ENCODE measurements around the gene SH3RF1.
A peak's percentile ranks its signal among the peaks of the same experiment; 100 is the strongest.

Gene SH3RF1

GRCh38 chr4:169070071-169070894 lies 200.5 kb downstream of the SH3RF1 start:
- Histone ChIP-seq H3K27me3 (ENCODE audit: control insufficient read depth in 5 of 5, insufficient read depth in 4 of 5, low read length in 5 of 5) (no peaks in the 10 kb centered on the region), H3K4me1 (ENCODE audit: control insufficient read depth in 5 of 5, insufficient read depth in 5 of 5, low read length in 5 of 5) (peaks cover 0 to 18% (median 17%) of the 10 kb centered on the region in 5 donors), H3K36me3 (ENCODE audit: control insufficient read depth in 5 of 5, insufficient read depth in 5 of 5, low read length in 5 of 5) (no peaks in the 10 kb centered on the region), H3K9me3 (ENCODE audit: control insufficient read depth in 5 of 5, low read length in 5 of 5) (no peaks in the 10 kb centered on the region), H3K27ac (ENCODE audit: low read depth, low read length) (peak overlapping the region; percentile 35), H3K9ac (ENCODE audit: low read length in 5 of 5) (no peak overlapping the region), H3K4me3 (ENCODE audit: low read depth in 1 of 5, low read length in 5 of 5) (no peak overlapping the region)

DNA sequence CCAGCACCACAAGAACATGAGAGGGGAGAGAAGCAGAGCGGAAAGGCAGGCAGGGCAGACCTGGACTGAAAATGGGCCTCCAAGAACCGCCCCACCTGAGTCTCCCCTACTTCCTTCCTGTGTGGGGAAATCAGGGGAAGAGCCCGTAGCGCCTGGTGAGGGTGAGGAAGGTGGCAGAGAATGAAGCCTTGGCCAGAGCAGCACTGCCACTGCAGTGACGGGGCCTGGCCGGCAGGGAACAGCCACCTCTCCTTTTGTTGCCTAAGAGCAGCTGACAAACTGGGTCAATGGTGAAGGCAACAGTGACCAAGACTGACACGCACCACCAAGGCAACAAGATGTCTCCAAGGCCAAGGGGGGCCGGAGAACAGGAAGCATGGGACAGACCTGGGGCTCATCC lies 202.3 kb downstream of the SH3RF1 start:
- Histone ChIP-seq H3K27me3 (ENCODE audit: control insufficient read depth in 5 of 5, insufficient read depth in 4 of 5, low read length in 5 of 5) (no peaks in the 10 kb centered on the region), H3K4me1 (ENCODE audit: control insufficient read depth in 5 of 5, insufficient read depth in 5 of 5, low read length in 5 of 5) (peaks cover 3 to 30% (median 18%) of the 10 kb centered on the region in 5 donors), H3K27ac (ENCODE audit: low read depth, low read length) (peak overlapping the region; percentile 46), H3K9ac (ENCODE audit: low read length in 5 of 5) (no peak overlapping the region), H3K36me3 (ENCODE audit: control insufficient read depth in 5 of 5, insufficient read depth in 5 of 5, low read length in 5 of 5) (no peaks in the 10 kb centered on the region), H3K9me3 (ENCODE audit: control insufficient read depth in 5 of 5, low read length in 5 of 5) (no peaks in the 10 kb centered on the region), H3K4me3 (ENCODE audit: low read depth in 1 of 5, low read length in 5 of 5) (no peak overlapping the region)

DNA sequence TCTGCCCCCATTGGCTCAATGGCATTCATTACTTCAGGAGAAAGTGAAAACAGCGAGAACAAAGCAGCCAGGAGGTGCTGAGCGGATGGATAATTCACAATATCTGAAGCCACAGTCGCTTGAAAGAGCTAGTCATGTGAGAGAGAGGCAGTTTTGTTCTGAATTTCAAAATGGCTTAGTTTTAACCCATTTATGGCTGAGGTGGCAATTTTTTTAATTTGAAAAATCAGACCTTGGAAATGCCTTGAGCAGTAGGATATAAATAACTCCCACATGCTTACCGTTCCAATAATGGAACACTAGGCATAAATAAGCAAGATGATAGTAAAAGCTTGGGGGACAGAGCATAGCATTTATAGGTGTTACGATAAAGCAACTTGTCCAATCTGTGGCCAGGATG lies 203.8 kb downstream of the SH3RF1 start:
- no peaks in the 10 kb centered on the region for H3K36me3 ChIP-seq (ENCODE audit: control insufficient read depth in 5 of 5, insufficient read depth in 5 of 5, low read length in 5 of 5)
- peaks cover 5 to 40% (median 29%) of the 10 kb centered on the region in 5 donors for H3K4me1 ChIP-seq (ENCODE audit: control insufficient read depth in 5 of 5, insufficient read depth in 5 of 5, low read length in 5 of 5)
- H3K4me3 ChIP-seq (ENCODE audit: low read depth in 1 of 5, low read length in 5 of 5): no peak overlapping the region
- H3K27me3 ChIP-seq (ENCODE audit: control insufficient read depth in 5 of 5, insufficient read depth in 4 of 5, low read length in 5 of 5): no peaks in the 10 kb centered on the region
- H3K9me3 ChIP-seq (ENCODE audit: control insufficient read depth in 5 of 5, low read length in 5 of 5): no peaks in the 10 kb centered on the region
- H3K9ac ChIP-seq (ENCODE audit: low read length in 5 of 5): no peak overlapping the region
- no peak overlapping the region for H3K27ac ChIP-seq (ENCODE audit: low read depth, low read length)

DNA sequence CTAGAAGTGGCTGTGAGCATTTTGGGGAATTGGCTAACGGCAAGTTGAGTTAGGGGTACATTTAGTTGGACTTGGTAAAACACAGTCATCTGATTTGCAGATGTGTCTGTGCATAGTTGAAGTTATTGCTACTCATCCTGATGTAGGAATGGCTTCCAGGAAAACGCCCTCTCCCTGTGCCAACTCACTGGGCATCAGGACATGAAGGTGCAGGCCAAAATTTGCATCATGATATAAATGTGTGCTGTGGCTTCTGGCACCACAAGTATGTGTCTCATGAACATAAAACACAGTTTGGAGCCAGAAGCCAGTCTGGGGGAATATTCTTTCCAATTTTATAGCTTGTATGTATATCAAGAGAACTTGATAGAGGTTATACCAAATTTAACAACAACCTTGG lies 206.5 kb downstream of the SH3RF1 start:
- Histone ChIP-seq H3K36me3 (ENCODE audit: control insufficient read depth in 5 of 5, insufficient read depth in 5 of 5, low read length in 5 of 5) (no peaks in the 10 kb centered on the region), H3K4me3 (ENCODE audit: low read depth in 1 of 5, low read length in 5 of 5) (no peak overlapping the region), H3K4me1 (ENCODE audit: control insufficient read depth in 5 of 5, insufficient read depth in 5 of 5, low read length in 5 of 5) (peaks cover 9 to 49% (median 37%) of the 10 kb centered on the region in 5 donors), H3K9ac (ENCODE audit: low read length in 5 of 5) (no peak overlapping the region), H3K27ac (ENCODE audit: low read depth, low read length) (peak overlapping the region; percentile 71), H3K27me3 (ENCODE audit: control insufficient read depth in 5 of 5, insufficient read depth in 4 of 5, low read length in 5 of 5) (no peaks in the 10 kb centered on the region), H3K9me3 (ENCODE audit: control insufficient read depth in 5 of 5, low read length in 5 of 5) (no peaks in the 10 kb centered on the region)

DNA sequence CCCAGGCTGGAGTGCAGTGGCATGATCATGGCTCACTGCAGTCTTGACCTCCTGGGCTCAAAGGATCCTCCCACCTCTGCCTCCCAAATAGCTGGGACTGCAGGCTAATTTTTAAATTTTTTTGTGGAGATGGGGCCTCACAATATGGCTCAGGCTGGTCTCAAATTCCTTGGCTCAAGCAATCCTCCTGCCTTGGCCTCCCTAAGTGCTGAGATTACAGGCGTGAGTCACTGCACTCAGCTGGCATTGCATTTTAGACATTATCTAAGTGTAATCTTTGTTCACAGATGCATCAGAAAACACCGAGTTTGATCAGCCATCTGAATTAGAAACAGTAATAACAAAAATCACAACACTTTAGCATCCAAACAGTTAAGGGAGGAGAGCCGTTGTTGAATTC lies 207.3 kb downstream of the SH3RF1 start:
- Histone ChIP-seq H3K36me3 (ENCODE audit: control insufficient read depth in 5 of 5, insufficient read depth in 5 of 5, low read length in 5 of 5) (no peaks in the 10 kb centered on the region), H3K4me1 (ENCODE audit: control insufficient read depth in 5 of 5, insufficient read depth in 5 of 5, low read length in 5 of 5) (peaks cover 9 to 50% (median 37%) of the 10 kb centered on the region in 5 donors), H3K4me3 (ENCODE audit: low read depth in 1 of 5, low read length in 5 of 5) (no peak overlapping the region), H3K9ac (ENCODE audit: low read length in 5 of 5) (no peak overlapping the region), H3K27ac (ENCODE audit: low read depth, low read length) (peak overlapping the region; percentile 71), H3K27me3 (ENCODE audit: control insufficient read depth in 5 of 5, insufficient read depth in 4 of 5, low read length in 5 of 5) (no peaks in the 10 kb centered on the region), H3K9me3 (ENCODE audit: control insufficient read depth in 5 of 5, low read length in 5 of 5) (no peaks in the 10 kb centered on the region)

GRCh38 chr4:169062897-169063244 lies 207.9 kb downstream of the SH3RF1 start:
- peaks cover 9 to 45% (median 31%) of the 10 kb centered on the region in 5 donors for H3K4me1 ChIP-seq (ENCODE audit: control insufficient read depth in 5 of 5, insufficient read depth in 5 of 5, low read length in 5 of 5)

GRCh38 chr4:169061386-169061785 lies 209.4 kb downstream of the SH3RF1 start:
- H3K27ac ChIP-seq (ENCODE audit: low read depth, low read length): no peak overlapping the region

More at GRCh38 chr4:169062897-169063244, 207.9 kb downstream of the SH3RF1 start:
- H3K27me3 ChIP-seq (ENCODE audit: control insufficient read depth in 5 of 5, insufficient read depth in 4 of 5, low read length in 5 of 5): no peaks in the 10 kb centered on the region
- H3K9ac ChIP-seq (ENCODE audit: low read length in 5 of 5): peak overlapping the region in 2 of 5 donors; percentile 47 to 63
- H3K27ac ChIP-seq (ENCODE audit: low read depth, low read length): peak overlapping the region; percentile 84
- no peaks in the 10 kb centered on the region for H3K36me3 ChIP-seq (ENCODE audit: control insufficient read depth in 5 of 5, insufficient read depth in 5 of 5, low read length in 5 of 5)
- no peaks in the 10 kb centered on the region for H3K9me3 ChIP-seq (ENCODE audit: control insufficient read depth in 5 of 5, low read length in 5 of 5)
- H3K4me3 ChIP-seq (ENCODE audit: low read depth in 1 of 5, low read length in 5 of 5): no peak overlapping the region

GRCh38 chr4:169060391-169061091 lies 210.2 kb downstream of the SH3RF1 start:
- Histone ChIP-seq H3K4me1 (ENCODE audit: control insufficient read depth in 5 of 5, insufficient read depth in 5 of 5, low read length in 5 of 5) (peaks cover 9 to 48% (median 36%) of the 10 kb centered on the region in 5 donors), H3K27ac (ENCODE audit: low read depth, low read length) (peak overlapping the region; percentile 93), H3K4me3 (ENCODE audit: low read depth in 1 of 5, low read length in 5 of 5) (peak overlapping the region in 1 of 5 donors; percentile 55), H3K27me3 (ENCODE audit: control insufficient read depth in 5 of 5, insufficient read depth in 4 of 5, low read length in 5 of 5) (no peaks in the 10 kb centered on the region), H3K9me3 (ENCODE audit: control insufficient read depth in 5 of 5, low read length in 5 of 5) (no peaks in the 10 kb centered on the region), H3K9ac (ENCODE audit: low read length in 5 of 5) (peak overlapping the region in 4 of 5 donors; percentile 8 to 77 (median 56)), H3K36me3 (ENCODE audit: control insufficient read depth in 5 of 5, insufficient read depth in 5 of 5, low read length in 5 of 5) (no peaks in the 10 kb centered on the region)

More at GRCh38 chr4:169061386-169061785, 209.4 kb downstream of the SH3RF1 start:
- H3K9me3 ChIP-seq (ENCODE audit: control insufficient read depth in 5 of 5, low read length in 5 of 5): no peaks in the 10 kb centered on the region
- H3K27me3 ChIP-seq (ENCODE audit: control insufficient read depth in 5 of 5, insufficient read depth in 4 of 5, low read length in 5 of 5): no peaks in the 10 kb centered on the region
- H3K4me1 ChIP-seq (ENCODE audit: control insufficient read depth in 5 of 5, insufficient read depth in 5 of 5, low read length in 5 of 5): peaks cover 9 to 48% (median 36%) of the 10 kb centered on the region in 5 donors
- no peak overlapping the region for H3K9ac ChIP-seq (ENCODE audit: low read length in 5 of 5)
- H3K36me3 ChIP-seq (ENCODE audit: control insufficient read depth in 5 of 5, insufficient read depth in 5 of 5, low read length in 5 of 5): no peaks in the 10 kb centered on the region
- H3K4me3 ChIP-seq (ENCODE audit: low read depth in 1 of 5, low read length in 5 of 5): no peak overlapping the region

DNA sequence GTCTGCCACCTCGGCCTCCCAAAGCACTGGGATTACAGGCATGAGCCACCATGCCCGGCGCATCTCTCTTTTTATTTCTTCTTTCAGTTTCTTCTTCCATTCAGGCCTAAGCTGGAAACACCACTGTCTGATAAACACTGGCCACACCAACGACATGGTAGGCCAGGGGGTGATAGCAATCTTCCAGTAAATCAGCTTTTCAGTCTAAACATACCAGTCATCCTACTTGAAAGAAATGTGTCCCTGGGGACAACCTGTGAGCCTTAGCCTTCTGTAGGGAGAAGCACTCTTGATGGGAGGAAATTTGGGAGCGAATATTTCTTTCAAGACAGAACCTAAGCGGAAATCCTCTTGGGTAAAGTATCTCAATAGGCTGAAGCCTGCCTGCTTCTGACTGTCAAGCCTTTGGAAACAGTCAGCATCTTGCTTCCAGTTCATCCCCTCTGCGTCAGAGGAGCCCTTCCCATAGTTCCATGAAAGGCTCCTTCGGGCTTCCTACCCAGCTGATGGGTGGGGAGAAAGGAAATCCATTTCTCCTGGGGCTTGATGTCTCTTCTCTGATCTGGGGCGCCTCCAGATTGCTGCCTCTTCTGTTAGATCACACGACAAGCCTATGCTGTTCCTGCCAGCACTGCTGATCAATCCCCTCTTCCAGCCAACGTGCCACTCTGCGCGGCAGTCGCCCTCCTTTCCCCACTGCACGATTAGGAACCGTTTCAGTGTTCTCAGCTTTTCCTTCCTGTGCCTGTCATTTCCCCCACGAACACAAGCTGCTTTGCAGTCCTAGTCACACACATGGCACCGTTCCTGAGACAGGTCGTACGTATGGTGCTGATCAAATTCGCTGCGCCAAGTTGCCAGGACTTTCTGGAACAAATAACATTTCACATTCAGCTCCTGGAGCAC lies 211.2 kb downstream of the SH3RF1 start:
- peaks cover 9 to 46% (median 36%) of the 10 kb centered on the region in 5 donors for H3K4me1 ChIP-seq (ENCODE audit: control insufficient read depth in 5 of 5, insufficient read depth in 5 of 5, low read length in 5 of 5)
- peak overlapping the region; percentile 93 for H3K27ac ChIP-seq (ENCODE audit: low read depth, low read length)
- H3K27me3 ChIP-seq (ENCODE audit: control insufficient read depth in 5 of 5, insufficient read depth in 4 of 5, low read length in 5 of 5): no peaks in the 10 kb centered on the region
- H3K9me3 ChIP-seq (ENCODE audit: control insufficient read depth in 5 of 5, low read length in 5 of 5): no peaks in the 10 kb centered on the region
- H3K4me3 ChIP-seq (ENCODE audit: low read depth in 1 of 5, low read length in 5 of 5): peak overlapping the region; percentile 10 to 64 (median 38)
- H3K9ac ChIP-seq (ENCODE audit: low read length in 5 of 5): peak overlapping the region; percentile 2 to 84 (median 13)
- H3K36me3 ChIP-seq (ENCODE audit: control insufficient read depth in 5 of 5, insufficient read depth in 5 of 5, low read length in 5 of 5): no peaks in the 10 kb centered on the region
